ENCODE measurements around the gene BRD4.
A peak's percentile ranks its signal among the peaks of the same experiment; 100 is the strongest.
"Not testable (repeated sequence)": the region's sequence is repeated elsewhere in the genome, so short reads cannot be mapped to it uniquely, and the experiment has no call there.

Gene BRD4

GRCh38 chr19:15358918-15359317 is 26.6 kb upstream of the BRD4 start:
- DNase-seq = no peak

DNA sequence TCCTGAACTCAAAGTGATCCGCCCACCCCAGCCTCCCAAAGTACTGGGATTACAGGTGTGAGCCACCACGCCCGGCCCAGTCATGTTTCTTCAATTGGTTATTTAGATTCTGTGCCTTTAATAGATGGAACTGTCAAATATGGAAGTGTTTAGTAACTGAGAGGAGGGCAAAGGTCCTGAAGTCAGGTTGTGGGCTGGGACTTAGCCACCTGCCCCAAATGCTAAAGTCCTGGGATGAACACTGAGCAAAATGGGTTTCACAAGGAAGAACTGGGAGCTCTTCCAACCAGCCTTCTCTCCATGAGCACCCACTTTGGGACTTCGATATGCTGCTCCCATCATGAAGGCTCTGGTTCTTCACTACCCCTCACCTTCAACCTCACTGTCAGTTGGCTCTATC is 25.6 kb upstream of the BRD4 start:
- no peak for DNase-seq

- no peak for DNase-seq
Observed at GRCh38 chr19:15354566-15355296, 22.4 kb upstream of the BRD4 start.

DNA sequence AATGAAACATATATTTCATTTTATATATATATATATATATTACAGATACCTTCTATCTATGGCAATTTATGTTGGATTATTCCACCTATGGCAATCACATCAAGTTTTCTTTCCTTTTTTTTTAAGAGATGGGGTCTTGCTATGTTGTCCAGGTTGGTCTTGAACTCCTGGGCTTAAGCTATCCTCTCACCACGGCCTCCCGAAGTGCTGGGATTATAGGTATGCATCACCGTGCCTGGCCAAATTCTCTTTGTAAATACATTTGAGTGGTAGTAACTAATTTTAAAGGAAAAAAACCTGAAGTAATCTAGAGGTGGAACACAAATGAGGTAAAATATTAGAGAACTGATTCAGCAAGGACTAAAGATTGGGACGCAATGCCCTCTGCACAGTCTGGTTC is 21.6 kb upstream of the BRD4 start:
- DNase-seq = no peak

DNA sequence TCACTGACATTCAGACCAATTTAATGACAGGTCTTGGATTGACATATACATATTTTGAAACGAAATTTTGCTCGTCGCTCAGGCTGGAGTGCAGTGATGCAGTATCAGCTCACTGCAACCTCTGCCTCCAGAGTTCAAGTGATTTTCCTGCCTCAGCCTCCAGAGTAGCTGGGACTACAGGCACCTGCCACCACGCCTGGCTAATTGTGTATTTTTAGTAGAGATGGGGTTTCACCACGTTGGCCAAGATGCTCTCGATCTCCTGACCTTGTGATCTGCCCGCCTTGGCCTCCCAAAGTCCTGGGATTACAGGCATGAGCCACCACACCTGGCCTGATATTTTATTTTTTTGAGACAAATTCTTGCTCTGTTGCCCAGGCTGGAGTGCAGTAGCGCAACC is 20.2 kb upstream of the BRD4 start:
- DNase-seq = not testable (repeated sequence)

- DNase-seq = not testable (repeated sequence)
Observed at GRCh38 chr19:15341328-15341727, 9.0 kb upstream of the BRD4 start.

- no peak for DNase-seq
Observed at GRCh38 chr19:15340086-15340485, 7.7 kb upstream of the BRD4 start.

DNA sequence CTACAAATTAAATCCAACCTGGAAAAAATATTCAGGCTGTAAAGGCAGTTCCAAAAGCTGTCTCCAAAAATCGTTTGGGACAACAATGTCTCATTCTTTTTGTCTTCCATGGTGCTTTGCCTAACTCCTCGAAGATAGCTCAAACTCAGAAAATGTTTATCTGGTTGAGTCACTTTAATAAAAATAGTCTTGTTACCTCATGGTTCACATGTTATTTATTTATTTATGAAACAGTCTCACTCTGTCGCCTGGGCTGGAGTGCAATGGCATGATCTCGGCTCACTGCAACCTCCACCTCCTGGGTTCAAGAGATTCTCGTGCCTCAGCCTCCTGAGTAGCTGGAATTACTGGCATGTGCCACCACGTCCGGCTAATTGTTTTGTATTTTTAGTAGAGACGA is 4.9 kb upstream of the BRD4 start:
- DNase-seq = no peak

DNA sequence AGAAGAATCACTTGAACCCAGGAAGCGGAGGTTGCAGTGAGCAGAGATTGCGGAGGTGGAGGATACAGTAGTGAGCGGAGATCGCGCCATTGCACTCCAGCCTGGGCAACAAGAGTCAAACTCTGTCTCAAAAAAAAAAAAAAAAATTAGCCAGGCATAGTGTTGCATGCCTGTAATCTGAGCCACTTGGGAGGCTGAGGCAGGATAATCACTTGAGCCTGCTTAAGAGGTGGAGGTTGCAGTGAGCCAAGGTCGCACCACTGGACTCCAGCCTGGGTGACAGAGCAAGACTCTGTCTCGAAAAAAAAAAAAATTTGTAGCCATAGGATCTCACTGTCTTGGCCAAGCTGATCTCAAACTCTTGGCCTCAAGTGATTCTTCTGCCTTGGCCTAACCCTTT is 3.7 kb upstream of the BRD4 start:
- DNase-seq = not testable (repeated sequence)

DNA sequence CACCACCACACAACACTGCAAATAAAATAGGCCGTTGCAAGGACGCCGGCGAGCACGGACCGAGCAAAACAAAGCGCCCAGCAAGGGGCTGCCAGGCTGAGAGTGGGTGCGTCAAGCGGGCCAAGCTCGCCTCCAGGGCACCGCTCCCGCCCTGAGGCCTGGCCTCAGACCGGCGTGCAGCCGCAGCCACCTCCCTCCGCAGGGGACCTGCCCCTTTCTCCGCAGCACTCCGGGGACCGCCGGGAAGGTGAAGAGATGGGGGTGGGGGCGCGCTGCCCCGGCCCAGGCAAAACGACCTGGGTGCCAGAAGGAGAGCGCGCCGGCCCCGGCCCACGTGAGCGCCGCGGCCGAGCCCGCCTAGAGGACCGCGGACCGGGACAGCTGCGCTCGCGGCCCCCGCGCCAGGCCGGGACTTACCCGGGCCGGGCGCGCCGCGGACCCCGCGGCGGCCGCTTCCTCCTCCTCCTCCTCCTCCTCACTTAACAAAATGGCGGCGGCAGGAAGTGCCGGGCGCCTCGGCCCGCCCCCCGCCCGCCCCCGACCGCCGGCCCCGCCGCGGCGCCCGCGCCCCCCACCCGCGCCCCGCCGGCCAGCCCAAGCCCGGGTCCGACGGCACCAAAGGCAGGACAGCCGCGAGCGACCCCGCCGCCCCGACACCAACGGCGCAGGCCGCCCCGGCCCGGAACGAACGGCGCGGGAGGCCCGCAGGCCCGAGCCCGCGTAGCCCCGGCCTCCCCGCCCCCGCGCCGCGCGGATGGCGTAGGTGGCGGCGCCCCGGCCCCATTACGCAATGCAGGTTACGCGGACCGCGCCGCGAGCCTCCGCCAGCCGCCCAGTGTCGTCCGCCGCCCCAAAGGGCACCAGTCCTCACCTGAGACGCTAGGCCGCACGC is 674 bp downstream of the BRD4 start:
- DNase-seq = peak; percentile 68

DNA sequence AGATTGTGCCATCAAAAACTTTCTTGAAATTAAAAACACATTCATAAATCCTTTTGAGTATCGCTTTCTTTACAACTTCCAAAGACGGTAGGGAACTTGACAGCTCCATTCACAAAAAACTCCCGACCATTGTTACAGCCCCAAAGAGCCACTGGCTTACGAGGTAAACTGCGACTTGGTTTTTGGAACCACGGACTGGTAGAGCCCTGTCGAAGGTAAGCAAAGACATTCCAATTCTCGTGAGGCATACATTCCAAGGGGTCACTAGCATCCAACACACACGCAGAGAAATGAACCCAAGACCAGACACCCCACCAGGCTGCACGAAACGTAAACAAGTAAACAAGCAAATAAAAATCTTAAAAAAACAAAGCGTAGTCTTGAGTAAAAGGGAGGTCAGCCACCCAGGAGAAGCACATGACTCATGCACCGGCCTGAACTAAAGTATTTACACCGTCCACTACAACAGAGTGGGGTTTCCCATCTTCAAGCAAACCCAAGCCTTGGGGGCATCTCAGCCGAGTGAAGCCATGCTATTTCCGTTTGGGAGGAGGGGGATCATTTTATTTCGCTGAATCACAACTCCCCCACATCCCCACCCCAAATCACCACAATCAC is 1.4 kb downstream of the BRD4 start:
- DNase-seq = no peak

DNA sequence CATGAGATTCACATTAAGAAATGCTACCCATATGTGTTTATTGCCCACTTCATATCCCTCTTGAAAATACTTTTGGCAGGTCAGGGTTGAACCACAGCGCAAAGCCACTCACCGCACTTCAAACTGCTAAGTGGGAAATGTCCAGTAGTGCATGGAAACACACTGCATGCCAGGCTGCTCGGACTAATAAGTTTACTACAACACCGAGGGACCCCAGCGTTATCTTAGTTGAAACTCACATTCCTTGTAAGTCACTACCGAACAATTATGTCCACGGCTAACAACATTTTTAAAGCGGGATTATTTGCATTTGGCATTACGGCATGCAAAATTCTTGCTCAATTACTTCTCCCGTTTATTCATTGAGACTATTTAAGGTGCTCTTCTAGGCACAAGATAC is 4.0 kb downstream of the BRD4 start:
- no peak for DNase-seq

DNA sequence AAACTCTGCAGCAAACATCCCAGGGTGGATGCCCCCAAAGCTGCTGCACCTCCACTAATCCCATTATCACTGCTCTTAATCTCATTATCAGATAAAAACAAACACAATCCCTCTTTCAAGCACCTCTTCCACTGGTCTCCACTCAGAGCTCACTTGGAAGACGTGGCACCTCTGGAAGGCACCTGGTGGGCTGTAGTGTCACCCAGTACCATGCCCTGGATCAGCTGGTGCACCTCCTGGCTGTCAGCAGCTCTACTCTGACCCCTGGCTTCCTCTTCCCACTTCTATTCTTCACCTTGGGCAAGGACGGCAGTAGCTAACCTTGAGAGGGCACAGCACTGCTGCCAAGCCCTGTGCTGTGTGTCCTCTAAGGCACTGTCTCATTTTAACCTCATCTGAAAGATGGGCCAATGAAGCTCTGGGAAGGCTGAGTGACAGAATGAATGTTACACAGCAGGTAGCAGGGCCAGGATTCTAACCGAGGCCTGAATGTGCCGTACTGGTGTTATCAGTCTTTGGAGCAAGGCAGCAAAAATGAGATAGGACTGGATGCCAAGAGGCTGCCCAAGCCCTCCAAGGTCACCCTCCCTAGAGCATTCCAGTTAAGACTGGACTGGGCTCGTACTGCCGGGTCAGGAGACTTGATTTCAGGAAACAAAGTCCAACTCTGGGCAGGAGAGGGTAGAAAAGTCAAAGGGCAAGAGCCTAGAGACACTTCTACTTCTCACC is 7.4 kb downstream of the BRD4 start:
- DNase-seq = no peak

- DNase-seq = no peak
Observed at GRCh38 chr19:15323496-15324235, 8.7 kb downstream of the BRD4 start.

GRCh38 chr19:15321739-15322138 is 10.6 kb downstream of the BRD4 start:
- no peak for DNase-seq

GRCh38 chr19:15320116-15320515 is 12.2 kb downstream of the BRD4 start:
- no peak for DNase-seq

- no peak for DNase-seq
Observed at GRCh38 chr19:15318241-15318691, 14.1 kb downstream of the BRD4 start.

- no peak for DNase-seq
Observed at GRCh38 chr19:15317392-15318071, 14.8 kb downstream of the BRD4 start.

DNA sequence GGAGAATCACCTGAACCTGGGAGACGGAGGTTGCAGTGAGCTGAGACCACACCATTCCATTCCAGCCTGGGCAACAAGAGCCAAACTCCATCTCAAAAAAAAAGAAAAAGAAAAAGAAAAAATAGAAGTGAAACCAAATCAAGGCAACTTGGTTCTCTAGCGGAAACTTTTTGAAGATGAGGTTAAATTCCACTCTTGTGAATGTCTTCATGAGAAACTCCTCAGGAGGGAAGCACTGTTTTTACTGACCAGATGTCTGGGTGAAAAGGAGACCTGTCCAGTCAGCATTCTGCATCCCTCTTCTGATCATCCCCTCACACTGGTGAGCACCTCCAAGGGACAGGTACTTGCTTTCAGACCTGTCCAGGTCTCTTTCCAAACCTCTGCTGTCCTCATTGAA is 15.8 kb downstream of the BRD4 start:
- no peak for DNase-seq

- DNase-seq = no peak
Observed at GRCh38 chr19:15315101-15315500, 17.2 kb downstream of the BRD4 start.

DNA sequence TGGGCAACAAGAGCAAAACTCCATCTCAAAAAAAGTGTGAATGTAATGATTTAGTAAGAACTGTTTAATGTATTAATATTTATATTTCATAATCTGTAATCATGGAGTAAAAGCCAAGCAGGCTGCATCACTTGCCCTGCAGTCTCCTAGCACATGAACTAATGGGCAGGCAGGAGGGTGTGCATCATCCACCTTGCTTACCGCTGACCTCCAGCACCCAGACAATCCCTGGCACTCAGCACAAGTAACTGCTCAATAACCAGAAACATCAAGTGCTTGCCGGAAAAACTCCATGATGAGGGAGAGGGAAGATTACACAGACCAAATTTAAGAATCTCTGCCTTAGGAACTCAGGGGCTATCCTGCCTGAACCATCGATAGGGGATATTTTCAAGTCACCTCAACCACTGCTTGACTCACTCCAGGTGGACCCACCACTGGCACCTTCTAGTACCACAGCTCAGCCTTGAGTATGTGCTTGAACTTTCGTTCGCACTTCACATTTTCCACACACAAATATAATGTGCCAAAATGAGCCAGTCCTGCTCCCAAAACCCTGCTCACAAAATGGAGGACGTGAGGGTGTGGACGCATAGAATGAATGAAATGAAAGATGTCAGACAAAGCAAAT is 18.6 kb downstream of the BRD4 start:
- DNase-seq = no peak

Data from eye (tissue), 1 donor.